Endothelial cell (in vitro differentiated cells): ENCODE results near the gene RAC3. TPM values are rescaled to one million over a fixed set of nuclear protein-coding genes. Genes with fewer than 3 reads are reported as not detected.

Source experiments
- DNase-seq: peaks from one replicate; pipeline ENCODE4 v3.0.0; 2021; ENCODE audit warnings: low spot score
- H3K27ac Mint-ChIP-seq: one replicate; pipeline ENCODE4 v1.8.0; 2021; ENCODE audit warnings: mixed read lengths, inconsistent platforms; ENCODE audit not compliant: unreplicated experiment
- H3K27me3 Mint-ChIP-seq: one replicate; pipeline ENCODE4 v1.8.0; 2021; ENCODE audit warnings: mild to moderate bottlenecking, moderate library complexity, mixed read lengths, inconsistent platforms; ENCODE audit not compliant: unreplicated experiment
- H3K36me3 Mint-ChIP-seq: one replicate; pipeline ENCODE4 v1.8.0; 2021; ENCODE audit warnings: mild to moderate bottlenecking, low read depth, mixed read lengths, inconsistent platforms; ENCODE audit not compliant: unreplicated experiment
- H3K4me1 Mint-ChIP-seq: one replicate; pipeline ENCODE4 v1.8.0; 2021; ENCODE audit warnings: mild to moderate bottlenecking, mixed read lengths, inconsistent platforms; ENCODE audit not compliant: unreplicated experiment
- H3K4me3 Mint-ChIP-seq: one replicate; pipeline ENCODE4 v1.8.0; 2021; ENCODE audit warnings: mild to moderate bottlenecking, mixed read lengths, inconsistent platforms; ENCODE audit not compliant: unreplicated experiment
- H3K9me3 Mint-ChIP-seq: one replicate; pipeline ENCODE4 v1.8.0; 2021; ENCODE audit warnings: mixed read lengths, inconsistent platforms; ENCODE audit not compliant: unreplicated experiment
- total RNA-seq: library from RNA; stranded (reverse); fragmentation: NEBNext Ultra II Directional; extraction: Animal tissue kit (Norgen Biotek cat#: 25700); gene quantifications from one replicate; pipeline ENCODE4 v1.2.1, GENCODE V29; 2021; ENCODE audit not compliant: unreplicated experiment
- TF ChIP-seq, protein P1 (sequence below): fragments of 200-600 bp; sonication (generic); IDR thresholded peaks from one replicate; pipeline ENCODE4 v1.5.0; 2021; ENCODE audit warnings: antibody characterized with exemption; ENCODE audit not compliant: unreplicated experiment

Gene RAC3
- total RNA-seq, 1 donor from 2014 or later = 24.0 TPM

DNA sequence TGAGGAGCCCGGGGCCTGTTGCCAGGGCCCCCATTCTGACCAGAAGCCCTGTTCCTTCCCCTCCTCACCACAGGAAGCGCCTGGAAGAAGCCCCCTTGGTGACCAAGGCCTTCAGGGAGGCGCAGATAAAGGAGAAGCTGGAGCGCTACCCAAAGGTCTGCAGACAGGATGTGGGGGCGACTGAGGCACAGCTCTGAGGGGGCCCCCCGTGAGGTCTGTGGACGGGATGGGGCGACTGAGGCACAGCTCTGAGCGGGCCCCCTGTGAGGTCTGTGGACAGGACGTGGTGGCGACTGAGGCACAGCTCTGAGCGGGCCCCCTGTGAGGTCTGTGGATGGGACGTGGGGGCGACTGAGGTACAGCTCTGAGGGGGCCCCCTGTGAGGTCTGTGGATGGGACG, 22.1 kb upstream of the RAC3 start:
- no peak overlapping the region for H3K4me3 Mint-ChIP-seq
- peaks cover 8% of the 10 kb centered on the region for H3K27me3 Mint-ChIP-seq
- TF ChIP-seq, protein P1, sequence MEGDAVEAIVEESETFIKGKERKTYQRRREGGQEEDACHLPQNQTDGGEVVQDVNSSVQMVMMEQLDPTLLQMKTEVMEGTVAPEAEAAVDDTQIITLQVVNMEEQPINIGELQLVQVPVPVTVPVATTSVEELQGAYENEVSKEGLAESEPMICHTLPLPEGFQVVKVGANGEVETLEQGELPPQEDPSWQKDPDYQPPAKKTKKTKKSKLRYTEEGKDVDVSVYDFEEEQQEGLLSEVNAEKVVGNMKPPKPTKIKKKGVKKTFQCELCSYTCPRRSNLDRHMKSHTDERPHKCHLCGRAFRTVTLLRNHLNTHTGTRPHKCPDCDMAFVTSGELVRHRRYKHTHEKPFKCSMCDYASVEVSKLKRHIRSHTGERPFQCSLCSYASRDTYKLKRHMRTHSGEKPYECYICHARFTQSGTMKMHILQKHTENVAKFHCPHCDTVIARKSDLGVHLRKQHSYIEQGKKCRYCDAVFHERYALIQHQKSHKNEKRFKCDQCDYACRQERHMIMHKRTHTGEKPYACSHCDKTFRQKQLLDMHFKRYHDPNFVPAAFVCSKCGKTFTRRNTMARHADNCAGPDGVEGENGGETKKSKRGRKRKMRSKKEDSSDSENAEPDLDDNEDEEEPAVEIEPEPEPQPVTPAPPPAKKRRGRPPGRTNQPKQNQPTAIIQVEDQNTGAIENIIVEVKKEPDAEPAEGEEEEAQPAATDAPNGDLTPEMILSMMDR = no peak
- DNase-seq = no peak
- H3K4me1 Mint-ChIP-seq = peaks cover 4% of the 10 kb centered on the region
- H3K9me3 Mint-ChIP-seq = no peaks in the 10 kb centered on the region
- no peak overlapping the region for H3K27ac Mint-ChIP-seq
- H3K36me3 Mint-ChIP-seq = no peaks in the 10 kb centered on the region

DNA sequence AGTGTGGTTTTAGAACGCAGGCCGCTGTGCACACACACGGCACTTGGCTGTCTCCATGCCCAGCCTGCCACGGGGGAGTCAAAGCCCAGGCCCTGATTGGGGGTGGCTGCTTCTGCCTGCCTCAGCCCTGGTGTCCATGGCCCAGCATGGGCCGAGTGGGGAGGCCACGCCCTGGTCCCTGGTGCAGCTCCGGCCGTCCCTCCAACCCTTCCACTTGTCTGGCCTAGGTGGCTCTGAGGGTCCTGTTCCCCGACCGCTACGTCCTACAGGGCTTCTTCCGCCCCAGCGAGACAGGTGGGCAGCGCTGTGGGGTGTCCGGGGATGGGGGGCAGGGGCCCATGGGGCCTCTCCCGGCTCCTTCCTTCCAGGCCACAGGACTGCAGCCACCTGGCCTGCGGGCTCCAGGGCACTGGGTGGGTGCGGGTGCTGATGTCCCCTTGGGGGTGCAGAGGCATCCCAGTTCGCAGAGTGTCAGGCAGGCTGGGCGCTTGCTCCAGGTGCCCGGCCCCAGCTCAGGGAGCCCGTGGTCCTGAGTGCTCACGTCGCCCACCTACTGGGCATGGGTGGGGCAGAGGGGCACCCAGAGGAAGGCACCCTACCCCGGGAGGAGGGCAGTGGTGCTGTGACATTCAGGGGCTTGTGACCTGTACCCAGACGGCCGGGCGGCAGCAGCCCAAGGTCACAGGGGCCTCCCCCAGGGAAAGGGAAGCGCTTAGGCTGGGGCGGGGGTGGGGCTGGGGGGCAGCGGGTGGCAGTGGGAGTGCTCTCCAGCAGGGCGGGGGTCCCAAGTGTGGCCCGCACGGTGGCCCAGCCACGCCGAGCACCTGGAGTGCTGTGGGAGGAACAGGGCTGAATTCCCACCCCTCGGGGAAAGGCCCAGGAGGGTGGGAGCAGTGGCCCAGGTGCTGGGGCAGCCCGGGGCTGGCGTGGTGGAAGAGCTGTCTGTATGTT, 20.6 kb upstream of the RAC3 start:
- Mint-ChIP-seq H3K4me3 (no peak overlapping the region), H3K4me1 (peaks cover 4% of the 10 kb centered on the region), H3K27me3 (peaks cover 7% of the 10 kb centered on the region), H3K9me3 (no peaks in the 10 kb centered on the region), H3K27ac (no peak overlapping the region), H3K36me3 (no peaks in the 10 kb centered on the region)
- TF ChIP-seq, protein P1 = no peak
- no peak for DNase-seq

DNA sequence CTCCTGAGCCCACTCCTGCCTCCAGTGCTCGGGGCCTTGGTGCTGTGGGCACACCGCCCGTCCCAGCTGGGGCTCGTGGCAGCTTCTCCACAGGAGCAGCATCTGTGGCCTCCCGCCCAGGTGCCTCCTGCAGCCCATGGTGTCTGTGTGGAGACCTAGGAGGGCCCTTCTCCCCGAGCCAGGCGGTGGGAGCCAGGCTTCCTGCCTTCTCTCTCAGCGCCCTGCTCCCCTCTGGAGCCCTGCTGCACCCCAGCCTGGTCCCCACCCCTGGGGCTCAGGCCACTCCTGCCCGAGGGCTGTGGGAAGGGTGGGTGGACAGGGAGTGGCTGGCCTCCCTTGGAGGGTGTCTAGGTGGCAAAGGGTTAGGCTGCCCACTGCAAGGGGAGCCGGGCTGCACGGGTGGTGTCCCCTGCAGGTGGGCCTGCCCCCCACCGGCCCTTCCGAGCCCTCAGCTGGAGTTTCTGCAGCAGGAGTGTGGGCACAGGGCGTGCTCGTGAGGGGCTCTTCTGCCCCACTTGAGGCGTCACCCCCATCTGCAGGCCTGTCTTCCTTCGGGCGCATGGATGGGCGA, 19.8 kb upstream of the RAC3 start:
- no peak overlapping the region for H3K4me3 Mint-ChIP-seq
- H3K4me1 Mint-ChIP-seq = no peaks in the 10 kb centered on the region
- H3K27ac Mint-ChIP-seq = no peak overlapping the region
- no peaks in the 10 kb centered on the region for H3K36me3 Mint-ChIP-seq
- DNase-seq = no peak
- no peaks in the 10 kb centered on the region for H3K9me3 Mint-ChIP-seq
- H3K27me3 Mint-ChIP-seq = peaks cover 3% of the 10 kb centered on the region
- TF ChIP-seq, protein P1 = no peak

DNA sequence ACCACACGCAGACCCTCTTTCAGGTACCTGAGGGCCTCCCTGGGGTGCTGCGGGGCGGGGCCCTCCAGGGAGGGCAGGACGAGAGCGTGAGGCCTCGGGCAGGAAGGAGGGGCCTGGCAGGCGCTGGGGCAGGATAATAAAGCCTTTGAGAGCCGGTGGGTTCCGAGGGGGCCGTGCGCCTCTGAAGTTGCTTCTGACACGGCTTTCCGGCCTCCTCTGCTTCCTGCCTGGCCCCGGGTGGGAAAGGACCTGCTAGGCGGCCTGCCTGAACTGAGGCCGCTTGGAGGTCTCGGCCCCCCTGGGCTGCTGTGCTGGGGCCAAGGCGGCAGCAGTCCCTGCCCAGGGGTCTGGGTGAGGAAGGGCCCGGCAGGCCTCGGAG, 19.2 kb upstream of the RAC3 start:
- DNase-seq = no peak
- no peaks in the 10 kb centered on the region for H3K9me3 Mint-ChIP-seq
- peaks cover 3% of the 10 kb centered on the region for H3K27me3 Mint-ChIP-seq
- no peak overlapping the region for H3K27ac Mint-ChIP-seq
- no peaks in the 10 kb centered on the region for H3K36me3 Mint-ChIP-seq
- TF ChIP-seq, protein P1 = no peak
- H3K4me3 Mint-ChIP-seq = no peak overlapping the region
- H3K4me1 Mint-ChIP-seq = no peaks in the 10 kb centered on the region
